Chondrocyte (in vitro differentiated cells): ENCODE data around the gene KMT2D. TPM values are rescaled to one million over a fixed set of nuclear protein-coding genes. Genes with fewer than 3 reads are reported as not detected.

Experiments used
- DNase-seq: peaks from one replicate; pipeline ENCODE4 v3.0.0; 2021; ENCODE audit warnings: mixed read lengths, low spot score
- H3K27ac Mint-ChIP-seq: one replicate; pipeline ENCODE4 v1.8.0; 2021; ENCODE audit warnings: mild to moderate bottlenecking, moderate library complexity, mixed read lengths; ENCODE audit not compliant: unreplicated experiment
- H3K27me3 Mint-ChIP-seq: 2 replicates; pipeline ENCODE4 v1.8.0; 2021; ENCODE audit warnings: low read depth, mixed read lengths
- H3K36me3 Mint-ChIP-seq: 2 replicates; pipeline ENCODE4 v1.8.0; 2021; ENCODE audit warnings: low read depth, mixed read lengths
- H3K4me1 Mint-ChIP-seq: 2 replicates; pipeline ENCODE4 v1.8.0; 2021; ENCODE audit warnings: low read depth, mild to moderate bottlenecking, mixed read lengths
- H3K4me3 Mint-ChIP-seq: one replicate; pipeline ENCODE4 v1.8.0; 2021; ENCODE audit warnings: mild to moderate bottlenecking, moderate library complexity, mixed read lengths; ENCODE audit not compliant: unreplicated experiment
- H3K9me3 Mint-ChIP-seq: 2 replicates; pipeline ENCODE4 v1.8.0; 2021; ENCODE audit warnings: low read depth, mixed read lengths
- total RNA-seq: library from RNA; stranded (reverse); gene quantifications from 3 replicates; pipeline ENCODE4 v1.2.1, GENCODE V29; 2021
- TF ChIP-seq, protein P1 (sequence below): fragments of 200-600 bp; sonication (generic); IDR thresholded peaks from 2 replicates; pipeline ENCODE4 v1.5.0; 2021; ENCODE audit warnings: antibody characterized with exemption, mild to moderate bottlenecking, moderate library complexity

KMT2D gene
- total RNA-seq, 1 donor from 2014 or later = 65.4 TPM

- Mint-ChIP-seq H3K4me1 (peaks cover 27% of the 10 kb centered on the region), H3K4me3 (no peak overlapping the region), H3K27ac (no peak overlapping the region), H3K36me3 (peaks cover 15% of the 10 kb centered on the region), H3K9me3 (no peaks in the 10 kb centered on the region), H3K27me3 (no peaks in the 10 kb centered on the region)
- TF ChIP-seq, protein P1, sequence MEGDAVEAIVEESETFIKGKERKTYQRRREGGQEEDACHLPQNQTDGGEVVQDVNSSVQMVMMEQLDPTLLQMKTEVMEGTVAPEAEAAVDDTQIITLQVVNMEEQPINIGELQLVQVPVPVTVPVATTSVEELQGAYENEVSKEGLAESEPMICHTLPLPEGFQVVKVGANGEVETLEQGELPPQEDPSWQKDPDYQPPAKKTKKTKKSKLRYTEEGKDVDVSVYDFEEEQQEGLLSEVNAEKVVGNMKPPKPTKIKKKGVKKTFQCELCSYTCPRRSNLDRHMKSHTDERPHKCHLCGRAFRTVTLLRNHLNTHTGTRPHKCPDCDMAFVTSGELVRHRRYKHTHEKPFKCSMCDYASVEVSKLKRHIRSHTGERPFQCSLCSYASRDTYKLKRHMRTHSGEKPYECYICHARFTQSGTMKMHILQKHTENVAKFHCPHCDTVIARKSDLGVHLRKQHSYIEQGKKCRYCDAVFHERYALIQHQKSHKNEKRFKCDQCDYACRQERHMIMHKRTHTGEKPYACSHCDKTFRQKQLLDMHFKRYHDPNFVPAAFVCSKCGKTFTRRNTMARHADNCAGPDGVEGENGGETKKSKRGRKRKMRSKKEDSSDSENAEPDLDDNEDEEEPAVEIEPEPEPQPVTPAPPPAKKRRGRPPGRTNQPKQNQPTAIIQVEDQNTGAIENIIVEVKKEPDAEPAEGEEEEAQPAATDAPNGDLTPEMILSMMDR = no peak
- DNase-seq = no peak
Measured at GRCh38 chr12:49012739-49013138, 47.9 kb downstream of the KMT2D start.

Other genes starting within 250 kb of the KMT2D start
- gene CACNB3, start 242.3 kb downstream of the KMT2D start, total RNA-seq = 57.5 to 72.6 TPM (median 69.5 TPM) in 3 replicates
- gene DDX23, start 208.6 kb downstream of the KMT2D start, total RNA-seq = 59.1 to 71.1 TPM (median 61.9 TPM) in 3 replicates
- 0.99 to 1.5 TPM (median 1.1 TPM) in 3 replicates for gene RND1, start 194.9 kb downstream of the KMT2D start, total RNA-seq
- 23.5 to 30.7 TPM (median 24.0 TPM) in 3 replicates for gene FKBP11, start 135.3 kb downstream of the KMT2D start, total RNA-seq
- 116 to 128 TPM (median 126 TPM) in 3 replicates for gene ARF3, start 103.3 kb downstream of the KMT2D start, total RNA-seq
- gene WNT10B, start 89.1 kb downstream of the KMT2D start, total RNA-seq = 0.25 to 0.39 TPM in 2 of 3 replicates, not detected in the other
- gene WNT1, start 82.5 kb downstream of the KMT2D start, total RNA-seq = not detected in 3 replicates
- 0.10 to 0.74 TPM (median 0.72 TPM) in 3 replicates for gene DDN, start 61.4 kb downstream of the KMT2D start, total RNA-seq
- gene PRKAG1, start 42.0 kb downstream of the KMT2D start, total RNA-seq = 61.5 to 77.1 TPM (median 61.7 TPM) in 3 replicates
- 0.64 to 0.95 TPM in 2 of 3 replicates, not detected in the other for gene RHEBL1, start 9.2 kb upstream of the KMT2D start, total RNA-seq
- 0.07 TPM in 1 of 3 replicates, not detected in the others for gene DHH, start 34.0 kb upstream of the KMT2D start, total RNA-seq
- 37.0 to 47.3 TPM (median 46.9 TPM) in 3 replicates for gene LMBR1L, start 50.1 kb upstream of the KMT2D start, total RNA-seq
- 544 to 857 TPM (median 551 TPM) in 3 replicates for gene TUBA1B, start 70.6 kb upstream of the KMT2D start, total RNA-seq
- gene TUBA1A, start 128.3 kb upstream of the KMT2D start, total RNA-seq = 431 to 551 TPM (median 437 TPM) in 3 replicates
- 171 to 200 TPM (median 176 TPM) in 3 replicates for gene TUBA1C, start 204.3 kb upstream of the KMT2D start, total RNA-seq
- gene PRPH, start 234.4 kb upstream of the KMT2D start, total RNA-seq = not detected in 3 replicates